Activated CD8-positive, alpha-beta memory T cell treated with anti-CD3 and anti-CD28 coated beads, Interleukin-2, amount 10 ng/mL, durations not matched to agents 7 days and 5 days (primary cell): ENCODE measurements around the gene PTX3. TPM values are rescaled to one million over a fixed set of nuclear protein-coding genes. Genes with fewer than 3 reads are reported as not detected.

Source experiments
- ATAC-seq: fragments of 150-1000 bp; cut with Tn5 transposase; one replicate; pipeline ENCODE4 v1.10.0; 2021; ENCODE audit warnings: moderate library complexity
- CTCF ChIA-PET: fragments of 350-600 bp; sonication (Branson Sonifier 250); formaldehyde crosslinking; loops from one replicate; lab custom pipeline; 2021; ENCODE audit warnings: antibody characterized with exemption; lab: Charles Lee
- DNase-seq: peaks from one replicate; pipeline ENCODE4 v3.0.0-alpha.2; 2020
- H3K27ac Mint-ChIP-seq: one replicate; pipeline ENCODE4 v1.8.0; 2021; ENCODE audit warnings: mild to moderate bottlenecking, mixed read lengths
- H3K27me3 Mint-ChIP-seq: one replicate; pipeline ENCODE4 v1.8.0; 2021; ENCODE audit warnings: mixed read lengths
- H3K36me3 Mint-ChIP-seq: one replicate; pipeline ENCODE4 v1.8.0; 2021; ENCODE audit warnings: mild to moderate bottlenecking, mixed read lengths
- H3K4me1 Mint-ChIP-seq: one replicate; pipeline ENCODE4 v1.8.0; 2021; ENCODE audit warnings: mixed read lengths
- H3K4me3 Mint-ChIP-seq: one replicate; pipeline ENCODE4 v1.8.0; 2021; ENCODE audit warnings: mild to moderate bottlenecking, moderate library complexity, mixed read lengths
- H3K9me3 Mint-ChIP-seq: one replicate; pipeline ENCODE4 v1.8.0; 2022; ENCODE audit warnings: low read depth, mixed read lengths
- total RNA-seq, 2 experiments: library from RNA; stranded (reverse); gene quantifications; one replicate each; pipeline ENCODE4 v1.2.3, GENCODE V29; 2021

PTX3 gene
- total RNA-seq, 2 experiments from 2014 or later, result not detected

DNA sequence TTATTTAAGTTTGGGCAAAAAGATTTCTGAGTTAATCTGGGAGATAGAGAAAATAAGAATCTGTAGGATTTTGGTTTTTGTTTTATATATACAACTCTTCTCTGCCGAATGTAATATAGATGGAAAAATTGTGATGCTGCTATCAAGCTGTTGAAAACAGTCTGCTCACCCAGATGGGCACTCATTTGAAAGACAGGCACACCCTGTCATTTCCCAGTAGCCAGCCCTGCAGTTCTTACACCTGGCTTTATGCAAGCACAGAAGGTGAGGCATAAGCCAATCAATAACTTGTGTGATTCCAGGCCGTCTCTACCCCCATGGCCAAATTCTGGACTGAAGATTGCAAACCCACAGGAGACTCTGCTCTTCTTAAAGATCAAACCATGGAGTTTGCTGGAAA, 27.1 kb upstream of the PTX3 start:
- CTCF ChIA-PET, result no interaction called here
- Mint-ChIP-seq H3K27ac (no peak overlapping the region), H3K9me3 (no peaks in the 10 kb centered on the region), H3K27me3 (no peaks in the 10 kb centered on the region), H3K4me3 (no peak overlapping the region), H3K4me1 (no peaks in the 10 kb centered on the region), H3K36me3 (no peaks in the 10 kb centered on the region)
- DNase-seq (no peak), ATAC-seq (no peak)

DNA sequence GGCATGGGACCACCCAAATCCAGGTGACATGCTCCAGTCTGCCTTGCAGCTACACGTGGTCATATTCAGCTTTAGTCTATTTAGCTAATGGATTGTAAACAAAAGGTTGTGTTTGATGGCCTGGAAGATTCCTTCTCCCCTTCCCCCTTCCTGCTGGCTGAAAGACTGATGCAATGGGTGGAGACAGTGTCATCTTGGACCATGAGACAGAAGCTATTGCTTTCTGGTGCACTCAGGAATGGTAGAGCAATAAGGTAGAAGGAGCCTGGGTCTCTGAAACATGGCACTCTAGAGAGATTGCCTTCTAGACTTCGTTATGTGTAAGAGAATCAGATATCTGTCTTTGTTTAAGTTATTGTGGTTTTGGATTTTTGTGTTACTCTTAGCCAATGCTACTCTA, 25.7 kb upstream of the PTX3 start:
- CTCF ChIA-PET, result no interaction called here
- no peak for DNase-seq
- no peaks in the 10 kb centered on the region for H3K36me3 Mint-ChIP-seq

DNA sequence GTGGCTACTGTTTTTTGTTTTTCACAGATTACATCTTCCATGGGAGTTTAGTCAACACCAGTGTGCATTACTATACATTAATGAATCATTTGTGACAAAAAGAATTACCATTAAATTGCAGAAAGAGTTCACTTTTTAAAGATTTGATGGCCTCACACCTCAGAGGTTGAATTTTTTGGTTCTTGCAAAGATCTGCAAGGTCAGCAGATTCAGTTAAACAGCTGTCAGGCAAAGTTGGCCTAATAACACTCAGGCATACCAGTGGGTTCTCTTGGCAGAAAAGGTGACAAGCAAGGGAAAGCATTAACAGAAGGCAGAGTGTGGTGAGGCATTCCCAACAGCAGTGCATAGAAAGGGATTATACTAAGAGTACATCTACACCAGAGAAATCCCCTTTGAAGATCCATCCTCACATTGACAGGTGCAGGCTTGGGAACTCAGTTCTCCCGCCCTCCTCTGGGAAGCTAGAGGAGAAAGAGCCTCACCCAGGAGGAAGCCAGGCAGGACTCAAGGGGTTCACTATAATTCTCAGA, 24.3 kb upstream of the PTX3 start:
- H3K36me3 Mint-ChIP-seq, result no peaks in the 10 kb centered on the region
- no peak overlapping the region for H3K4me3 Mint-ChIP-seq
- ATAC-seq, result no peak
- CTCF ChIA-PET, result no interaction called here
- DNase-seq, result no peak
- no peaks in the 10 kb centered on the region for H3K9me3 Mint-ChIP-seq
- peaks cover 4% of the 10 kb centered on the region for H3K27me3 Mint-ChIP-seq
- no peak overlapping the region for H3K27ac Mint-ChIP-seq
- H3K4me1 Mint-ChIP-seq, result no peaks in the 10 kb centered on the region

More for the DNA sequence above, 25.7 kb upstream of the PTX3 start:
- Mint-ChIP-seq H3K9me3 (no peaks in the 10 kb centered on the region), H3K4me3 (no peak overlapping the region), H3K27ac (no peak overlapping the region), H3K4me1 (no peaks in the 10 kb centered on the region), H3K27me3 (peaks cover 4% of the 10 kb centered on the region)
- no peak for ATAC-seq

DNA sequence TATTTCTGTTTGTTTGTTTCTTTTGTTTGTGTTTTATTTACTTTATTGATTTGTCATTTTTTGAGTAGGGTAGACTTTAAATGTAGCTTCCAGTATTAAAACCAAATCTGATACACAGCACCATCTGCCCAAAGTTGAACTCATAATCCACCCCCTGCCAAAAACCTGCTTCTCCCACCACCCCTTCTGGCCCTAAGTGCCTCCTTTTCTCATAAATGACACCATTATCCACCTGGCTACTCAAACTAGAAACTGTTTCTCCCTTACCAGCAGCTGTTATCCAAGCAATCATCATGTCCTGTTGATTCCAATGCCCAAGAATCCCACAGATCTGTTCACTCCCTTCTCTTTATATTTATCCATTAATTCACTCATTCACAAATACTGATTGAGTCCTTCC, 21.8 kb upstream of the PTX3 start:
- no peaks in the 10 kb centered on the region for H3K4me1 Mint-ChIP-seq
- H3K27ac Mint-ChIP-seq, result no peak overlapping the region
- no peaks in the 10 kb centered on the region for H3K36me3 Mint-ChIP-seq
- H3K27me3 Mint-ChIP-seq, result peaks cover 4% of the 10 kb centered on the region
- CTCF ChIA-PET, result no interaction called here
- no peak for DNase-seq
- ATAC-seq, result no peak
- H3K9me3 Mint-ChIP-seq, result no peaks in the 10 kb centered on the region
- no peak overlapping the region for H3K4me3 Mint-ChIP-seq

DNA sequence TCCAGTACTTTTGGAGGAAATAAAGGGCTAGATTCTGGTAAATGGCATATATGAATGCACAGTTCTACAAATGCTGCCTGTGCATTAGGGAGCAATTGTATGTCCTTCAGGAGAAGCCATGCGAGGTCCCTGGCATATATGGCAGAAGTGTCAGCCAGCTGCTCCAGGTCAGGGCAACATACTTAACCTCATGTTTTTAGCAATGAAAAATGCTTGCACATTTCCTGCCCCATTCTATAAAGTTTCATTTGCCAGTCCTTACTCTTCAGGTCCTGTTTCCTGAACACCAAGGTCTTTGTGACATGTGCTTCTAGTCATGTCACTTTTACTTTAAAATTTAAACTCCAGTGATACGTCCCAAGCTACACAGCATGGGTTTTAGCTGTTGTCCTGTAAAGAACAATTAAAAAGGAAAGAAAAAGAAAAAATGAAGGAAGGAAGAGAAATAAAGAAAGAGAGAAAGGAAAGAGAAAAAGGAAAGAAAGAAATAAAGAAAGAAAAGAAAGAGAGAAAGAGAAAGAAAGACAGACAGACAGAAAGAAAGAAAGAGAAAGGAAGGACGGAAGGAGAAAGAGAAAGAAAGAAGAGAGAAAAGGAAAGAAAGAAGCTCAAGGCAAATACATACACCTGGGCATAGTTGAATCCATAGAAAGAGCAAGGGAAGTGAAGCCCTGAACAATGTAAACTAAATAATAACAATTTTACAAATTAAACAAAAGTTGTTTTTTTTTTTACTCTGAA, 20.1 kb upstream of the PTX3 start:
- no peaks in the 10 kb centered on the region for H3K36me3 Mint-ChIP-seq
- ATAC-seq (no peak), DNase-seq (no peak)
- no peaks in the 10 kb centered on the region for H3K4me1 Mint-ChIP-seq
- no peak overlapping the region for H3K4me3 Mint-ChIP-seq
- H3K27ac Mint-ChIP-seq, result no peak overlapping the region
- no peaks in the 10 kb centered on the region for H3K9me3 Mint-ChIP-seq
- CTCF ChIA-PET, result no interaction called here
- H3K27me3 Mint-ChIP-seq, result peaks cover 4% of the 10 kb centered on the region

DNA sequence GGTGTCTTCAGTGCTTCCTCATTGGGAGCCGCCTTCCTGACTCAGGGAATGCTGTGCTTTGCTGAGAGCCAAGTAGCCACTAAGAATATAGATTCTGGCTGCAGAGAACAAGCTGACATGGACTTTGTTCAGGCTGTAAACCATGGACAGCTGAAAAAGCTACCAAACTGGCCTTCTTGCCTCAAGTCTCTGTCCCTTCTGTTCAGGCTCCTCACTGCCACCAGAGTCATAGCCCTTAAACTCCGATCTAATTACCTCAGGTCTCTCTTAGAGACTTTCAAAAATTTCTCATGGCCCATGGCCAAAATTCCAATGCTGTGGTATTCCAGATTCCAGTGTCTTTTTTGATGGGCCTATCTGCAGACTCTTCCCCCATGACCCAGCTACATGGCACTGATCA, 19.4 kb upstream of the PTX3 start:
- Mint-ChIP-seq H3K27ac (no peak overlapping the region), H3K27me3 (peaks cover 4% of the 10 kb centered on the region), H3K36me3 (no peaks in the 10 kb centered on the region), H3K9me3 (no peaks in the 10 kb centered on the region), H3K4me1 (no peaks in the 10 kb centered on the region), H3K4me3 (no peak overlapping the region)
- CTCF ChIA-PET, result no interaction called here
- DNase-seq, result no peak
- ATAC-seq, result no peak

DNA sequence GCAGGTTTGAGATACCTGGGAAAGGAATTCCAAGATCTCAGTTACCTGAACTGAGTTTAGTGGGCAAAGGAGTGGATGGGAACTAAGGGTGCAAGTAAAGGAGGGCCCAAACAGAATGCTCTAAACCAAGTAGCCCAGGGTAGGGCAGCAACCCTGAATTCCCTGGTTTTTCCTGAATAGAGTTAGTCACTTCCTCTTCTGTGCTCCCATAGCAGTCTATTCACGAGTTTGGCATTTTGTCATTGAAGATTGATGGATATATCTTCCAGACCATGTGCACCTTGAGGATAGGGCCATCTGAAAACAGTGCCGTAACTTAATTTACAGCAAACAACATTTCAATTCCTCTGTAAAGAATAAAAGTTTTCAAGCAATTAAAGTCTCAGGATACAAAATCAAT, 18.5 kb upstream of the PTX3 start:
- Mint-ChIP-seq H3K9me3 (no peaks in the 10 kb centered on the region), H3K27me3 (peaks cover 4% of the 10 kb centered on the region), H3K27ac (no peak overlapping the region), H3K4me3 (no peak overlapping the region), H3K4me1 (no peaks in the 10 kb centered on the region), H3K36me3 (no peaks in the 10 kb centered on the region)
- ATAC-seq (no peak), DNase-seq (no peak)
- CTCF ChIA-PET, result no interaction called here

DNA sequence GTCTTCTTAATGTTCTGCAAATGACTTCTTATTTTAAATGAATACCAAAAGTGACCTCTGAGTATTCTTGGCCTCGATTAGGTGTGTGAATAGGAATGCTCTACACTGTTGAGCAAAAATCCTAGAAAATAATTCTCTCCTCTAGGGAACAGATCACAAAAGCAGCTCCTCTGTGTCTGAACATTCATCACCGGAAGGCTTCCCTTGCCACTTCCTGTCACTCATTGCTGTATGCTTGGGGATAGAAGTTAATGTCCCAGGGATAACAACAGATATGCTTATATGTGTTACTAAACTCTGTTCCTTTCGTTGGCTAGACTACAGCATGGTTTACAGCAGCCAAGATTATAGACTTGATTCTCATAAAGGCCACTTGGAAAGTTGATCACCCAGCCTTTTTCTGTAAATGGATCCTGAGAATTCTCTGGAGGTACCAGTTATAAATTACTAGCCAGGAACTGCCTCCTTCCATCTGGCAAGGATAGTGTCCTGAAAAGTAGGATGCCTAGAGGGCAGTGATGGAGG, 16.0 kb upstream of the PTX3 start:
- no peaks in the 10 kb centered on the region for H3K36me3 Mint-ChIP-seq
- DNase-seq (no peak), ATAC-seq (no peak)
- CTCF ChIA-PET, result no interaction called here
- H3K27ac Mint-ChIP-seq, result no peak overlapping the region
- H3K4me3 Mint-ChIP-seq, result no peak overlapping the region
- H3K4me1 Mint-ChIP-seq, result no peaks in the 10 kb centered on the region
- H3K9me3 Mint-ChIP-seq, result no peaks in the 10 kb centered on the region
- peaks cover under 1% of the 10 kb centered on the region for H3K27me3 Mint-ChIP-seq

DNA sequence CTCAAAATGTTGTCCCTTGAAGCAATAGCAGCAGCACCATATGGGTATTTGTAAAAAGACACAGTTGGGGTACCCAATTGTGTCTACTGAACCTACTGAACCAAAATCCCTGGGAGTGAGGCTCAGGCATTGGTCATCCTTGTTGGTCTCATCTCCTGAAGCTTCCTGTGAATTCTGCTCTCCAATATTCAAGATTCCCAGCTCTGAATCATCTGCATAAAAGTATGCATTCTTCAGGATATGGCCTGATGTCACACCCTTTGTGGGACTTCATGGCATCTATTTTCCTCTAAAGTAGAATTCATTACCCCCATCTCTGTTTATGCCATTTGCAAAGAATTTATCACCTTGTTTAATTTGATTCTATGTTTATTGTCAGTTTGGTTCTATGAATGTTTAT, 13.3 kb upstream of the PTX3 start:
- CTCF ChIA-PET, result no interaction called here
- Mint-ChIP-seq H3K27me3 (no peaks in the 10 kb centered on the region), H3K36me3 (no peaks in the 10 kb centered on the region), H3K4me1 (no peaks in the 10 kb centered on the region), H3K9me3 (no peaks in the 10 kb centered on the region), H3K4me3 (no peak overlapping the region), H3K27ac (no peak overlapping the region)
- ATAC-seq (no peak), DNase-seq (no peak)

DNA sequence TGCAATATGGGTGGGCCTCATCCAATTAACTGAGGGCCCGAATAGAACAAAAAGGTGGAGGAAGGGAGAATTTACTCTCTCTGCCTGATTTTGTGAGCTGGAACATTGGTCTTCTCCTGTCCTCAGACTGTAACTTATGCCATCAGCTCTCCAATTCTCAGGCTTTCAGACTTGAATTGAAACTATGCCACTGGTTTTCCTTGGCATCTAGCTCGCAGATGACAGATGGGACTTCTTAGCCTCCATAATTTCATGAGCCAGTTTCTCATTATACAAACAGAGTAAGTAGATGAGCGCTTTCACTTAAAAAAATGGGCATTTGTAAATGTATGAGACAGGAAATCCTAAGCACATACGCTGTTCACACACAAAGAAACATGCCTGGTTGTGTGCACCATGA, 8.7 kb upstream of the PTX3 start:
- CTCF ChIA-PET, result no interaction called here

DNA sequence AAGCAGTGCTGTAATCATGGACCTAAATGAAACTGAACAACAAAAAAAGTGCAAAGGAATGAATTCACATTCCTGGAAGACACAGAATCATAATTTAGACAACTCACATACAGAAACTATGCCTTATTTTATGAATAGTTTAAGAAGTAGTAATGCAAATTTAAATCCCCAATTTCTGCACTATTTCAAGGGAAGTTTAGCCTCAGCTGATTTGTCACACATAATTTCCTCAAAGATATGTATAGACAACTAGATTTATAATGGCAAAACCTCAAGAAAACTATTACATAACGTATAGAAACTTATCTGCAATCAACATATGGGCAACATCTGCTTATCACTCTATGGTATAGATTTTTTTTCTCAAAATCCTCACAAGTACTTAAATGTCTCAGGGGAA, 7.8 kb upstream of the PTX3 start:
- Mint-ChIP-seq H3K9me3 (no peaks in the 10 kb centered on the region), H3K27me3 (peaks cover 14% of the 10 kb centered on the region), H3K4me1 (no peaks in the 10 kb centered on the region), H3K36me3 (no peaks in the 10 kb centered on the region), H3K4me3 (no peak overlapping the region), H3K27ac (no peak overlapping the region)
- DNase-seq (no peak), ATAC-seq (no peak)
- CTCF ChIA-PET, result no interaction called here

More for the DNA sequence above, 8.7 kb upstream of the PTX3 start:
- Mint-ChIP-seq H3K27ac (no peak overlapping the region), H3K36me3 (no peaks in the 10 kb centered on the region), H3K27me3 (peaks cover 8% of the 10 kb centered on the region), H3K4me1 (no peaks in the 10 kb centered on the region), H3K4me3 (no peak overlapping the region), H3K9me3 (no peaks in the 10 kb centered on the region)
- no peak for DNase-seq
- ATAC-seq, result no peak

DNA sequence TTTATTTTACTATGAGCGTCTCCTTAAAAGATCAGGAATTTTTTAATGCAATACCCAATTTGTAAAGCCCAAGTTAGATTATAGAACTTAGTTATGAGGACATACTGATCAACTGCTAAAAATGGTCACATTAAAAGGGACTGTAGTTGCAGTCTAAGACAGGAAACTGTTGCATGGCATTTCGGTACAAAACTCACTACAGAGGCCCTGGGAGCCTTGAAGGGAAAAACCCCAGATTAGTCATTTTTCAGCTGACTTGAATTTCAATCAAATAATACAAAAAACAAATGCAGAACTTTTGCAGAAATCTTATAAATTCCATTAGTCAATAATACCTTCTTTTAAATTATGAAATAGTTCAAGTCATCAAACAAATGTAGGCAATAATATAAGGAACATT, 6.9 kb upstream of the PTX3 start:
- DNase-seq, result no peak
- H3K27me3 Mint-ChIP-seq, result peaks cover 20% of the 10 kb centered on the region
- ATAC-seq, result no peak
- H3K4me3 Mint-ChIP-seq, result no peak overlapping the region
- CTCF ChIA-PET, result no interaction called here
- H3K9me3 Mint-ChIP-seq, result no peaks in the 10 kb centered on the region
- no peaks in the 10 kb centered on the region for H3K36me3 Mint-ChIP-seq
- H3K4me1 Mint-ChIP-seq, result no peaks in the 10 kb centered on the region
- no peak overlapping the region for H3K27ac Mint-ChIP-seq

DNA sequence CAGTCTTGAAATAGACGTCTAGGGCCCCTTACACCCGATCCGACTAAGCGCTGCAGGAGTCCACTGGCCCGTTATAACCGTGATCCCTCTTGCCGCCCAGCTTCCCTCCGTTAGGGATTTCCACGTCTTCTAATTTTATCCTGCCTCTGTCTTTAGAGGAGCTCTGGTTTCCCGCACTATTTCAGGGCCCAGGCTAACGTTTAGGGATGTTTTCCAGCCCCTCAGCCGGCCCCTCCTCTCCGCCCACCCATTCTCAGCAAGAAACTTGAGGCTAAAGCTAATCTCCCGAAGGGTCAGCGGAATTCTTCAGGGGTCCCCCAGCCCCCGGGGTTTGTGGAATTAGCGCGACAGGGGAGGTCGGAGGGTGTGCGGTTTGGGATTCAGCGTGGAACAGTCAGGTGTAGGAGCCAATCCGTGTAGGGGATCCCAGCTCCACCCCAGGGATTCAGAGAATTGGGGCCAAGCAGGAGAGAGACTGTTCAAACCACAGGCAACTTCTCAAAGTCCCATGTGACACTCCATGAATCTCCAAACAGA, 1.6 kb downstream of the PTX3 start:
- no peak for ATAC-seq
- peaks cover 56% of the 10 kb centered on the region for H3K27me3 Mint-ChIP-seq
- no peak overlapping the region for H3K4me3 Mint-ChIP-seq
- peaks cover 7% of the 10 kb centered on the region for H3K4me1 Mint-ChIP-seq
- CTCF ChIA-PET, result interaction anchor here (0.7 kb wide), 1 partner anchor 1806 kb away, joined by 3 read pairs; no protein-coding TSS in a partner anchor
- no peaks in the 10 kb centered on the region for H3K36me3 Mint-ChIP-seq
- no peaks in the 10 kb centered on the region for H3K9me3 Mint-ChIP-seq
- no peak overlapping the region for H3K27ac Mint-ChIP-seq
- no peak for DNase-seq

DNA sequence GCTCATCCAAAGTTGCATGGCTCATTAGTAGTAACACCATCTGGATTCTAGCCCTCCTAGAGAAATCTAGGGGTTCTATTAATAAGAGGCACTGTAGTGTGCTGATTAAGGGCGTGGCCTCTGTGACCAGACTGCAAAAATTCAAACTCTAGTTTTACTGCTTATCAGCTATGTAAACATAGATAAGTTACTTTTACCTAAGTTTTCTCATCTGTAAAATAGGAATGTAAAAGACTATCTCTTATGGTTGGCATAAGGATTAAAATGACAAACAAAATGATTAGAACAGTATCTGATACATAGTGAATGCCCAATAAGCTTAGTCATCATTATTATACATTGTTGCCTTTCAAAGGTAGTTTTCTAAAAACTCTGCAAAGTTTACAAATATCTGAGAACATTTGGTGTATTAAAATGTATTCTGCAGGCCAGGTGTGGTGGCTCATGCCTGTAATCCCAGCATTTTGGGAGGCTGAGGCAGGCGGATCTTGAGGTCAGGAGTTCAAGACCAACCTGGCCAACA, 4.5 kb downstream of the PTX3 start:
- H3K4me3 Mint-ChIP-seq, result no peak overlapping the region
- ATAC-seq (no peak), DNase-seq (no peak)
- CTCF ChIA-PET, result no interaction called here
- no peak overlapping the region for H3K27ac Mint-ChIP-seq
- H3K9me3 Mint-ChIP-seq, result no peaks in the 10 kb centered on the region
- H3K27me3 Mint-ChIP-seq, result peaks cover 36% of the 10 kb centered on the region
- H3K36me3 Mint-ChIP-seq, result no peaks in the 10 kb centered on the region
- H3K4me1 Mint-ChIP-seq, result peaks cover 7% of the 10 kb centered on the region
